HG02973 (cell line): Measurements from ENCODE around the gene RARRES1.

ENCODE experiments used
- ATAC-seq: cut with Tn5 transposase; IDR thresholded peaks from one replicate; pipeline ENCODE4 v1.9.1; 2021; ENCODE audit warnings: moderate library complexity; ENCODE audit not compliant: unreplicated experiment

RARRES1 gene

DNA sequence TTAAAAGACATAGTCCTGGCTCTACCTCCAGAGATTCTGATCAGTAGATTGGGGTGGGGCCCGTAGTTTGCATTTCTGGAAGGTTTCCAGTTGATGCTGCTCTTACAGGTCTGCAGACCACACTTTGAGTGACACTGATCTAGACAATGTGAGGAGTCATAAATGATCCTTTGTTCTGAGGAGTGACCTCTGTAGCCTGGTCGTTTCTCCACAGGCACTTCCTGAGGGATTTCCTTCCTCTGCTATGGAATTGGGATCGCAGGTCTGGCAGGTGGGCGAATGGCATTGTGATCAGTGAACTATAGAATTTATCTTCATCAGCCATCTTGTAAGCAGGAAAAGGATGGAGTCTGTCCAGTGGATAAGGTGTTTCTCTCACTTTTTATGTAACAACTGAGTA lies 82.5 kb downstream of the RARRES1 start:
- ATAC-seq: no peak
